Endothelial cell (in vitro differentiated cells): ENCODE data around the gene HTRA2. TPM values are rescaled to one million over a fixed set of nuclear protein-coding genes. Genes with fewer than 3 reads are reported as not detected.
A peak's percentile ranks its signal among the peaks of the same experiment; 100 is the strongest.

Source experiments
- DNase-seq: peaks from one replicate; pipeline ENCODE4 v3.0.0; 2021; ENCODE audit warnings: low spot score
- H3K27ac Mint-ChIP-seq: one replicate; pipeline ENCODE4 v1.8.0; 2021; ENCODE audit warnings: mixed read lengths, inconsistent platforms; ENCODE audit not compliant: unreplicated experiment
- H3K27me3 Mint-ChIP-seq: one replicate; pipeline ENCODE4 v1.8.0; 2021; ENCODE audit warnings: mild to moderate bottlenecking, moderate library complexity, mixed read lengths, inconsistent platforms; ENCODE audit not compliant: unreplicated experiment
- H3K36me3 Mint-ChIP-seq: one replicate; pipeline ENCODE4 v1.8.0; 2021; ENCODE audit warnings: mild to moderate bottlenecking, low read depth, mixed read lengths, inconsistent platforms; ENCODE audit not compliant: unreplicated experiment
- H3K4me1 Mint-ChIP-seq: one replicate; pipeline ENCODE4 v1.8.0; 2021; ENCODE audit warnings: mild to moderate bottlenecking, mixed read lengths, inconsistent platforms; ENCODE audit not compliant: unreplicated experiment
- H3K4me3 Mint-ChIP-seq: one replicate; pipeline ENCODE4 v1.8.0; 2021; ENCODE audit warnings: mild to moderate bottlenecking, mixed read lengths, inconsistent platforms; ENCODE audit not compliant: unreplicated experiment
- H3K9me3 Mint-ChIP-seq: one replicate; pipeline ENCODE4 v1.8.0; 2021; ENCODE audit warnings: mixed read lengths, inconsistent platforms; ENCODE audit not compliant: unreplicated experiment
- total RNA-seq: library from RNA; stranded (reverse); fragmentation: NEBNext Ultra II Directional; extraction: Animal tissue kit (Norgen Biotek cat#: 25700); gene quantifications from one replicate; pipeline ENCODE4 v1.2.1, GENCODE V29; 2021; ENCODE audit not compliant: unreplicated experiment
- TF ChIP-seq, protein P1 (sequence below): fragments of 200-600 bp; sonication (generic); IDR thresholded peaks from one replicate; pipeline ENCODE4 v1.5.0; 2021; ENCODE audit warnings: antibody characterized with exemption; ENCODE audit not compliant: unreplicated experiment

Gene HTRA2
- total RNA-seq, 1 donor from 2014 or later: 44.3 TPM

- TF ChIP-seq, protein P1, sequence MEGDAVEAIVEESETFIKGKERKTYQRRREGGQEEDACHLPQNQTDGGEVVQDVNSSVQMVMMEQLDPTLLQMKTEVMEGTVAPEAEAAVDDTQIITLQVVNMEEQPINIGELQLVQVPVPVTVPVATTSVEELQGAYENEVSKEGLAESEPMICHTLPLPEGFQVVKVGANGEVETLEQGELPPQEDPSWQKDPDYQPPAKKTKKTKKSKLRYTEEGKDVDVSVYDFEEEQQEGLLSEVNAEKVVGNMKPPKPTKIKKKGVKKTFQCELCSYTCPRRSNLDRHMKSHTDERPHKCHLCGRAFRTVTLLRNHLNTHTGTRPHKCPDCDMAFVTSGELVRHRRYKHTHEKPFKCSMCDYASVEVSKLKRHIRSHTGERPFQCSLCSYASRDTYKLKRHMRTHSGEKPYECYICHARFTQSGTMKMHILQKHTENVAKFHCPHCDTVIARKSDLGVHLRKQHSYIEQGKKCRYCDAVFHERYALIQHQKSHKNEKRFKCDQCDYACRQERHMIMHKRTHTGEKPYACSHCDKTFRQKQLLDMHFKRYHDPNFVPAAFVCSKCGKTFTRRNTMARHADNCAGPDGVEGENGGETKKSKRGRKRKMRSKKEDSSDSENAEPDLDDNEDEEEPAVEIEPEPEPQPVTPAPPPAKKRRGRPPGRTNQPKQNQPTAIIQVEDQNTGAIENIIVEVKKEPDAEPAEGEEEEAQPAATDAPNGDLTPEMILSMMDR: no peak
- H3K36me3 Mint-ChIP-seq: peaks cover 39% of the 10 kb centered on the region
- peaks cover 22% of the 10 kb centered on the region for H3K27me3 Mint-ChIP-seq
Measured at GRCh38 chr2:74493546-74493945, 36.2 kb upstream of the HTRA2 start.

GRCh38 chr2:74495440-74495839 lies 34.3 kb upstream of the HTRA2 start:
- peaks cover 26% of the 10 kb centered on the region for H3K36me3 Mint-ChIP-seq
- H3K4me1 Mint-ChIP-seq: peaks cover 13% of the 10 kb centered on the region
- H3K27me3 Mint-ChIP-seq: peaks cover 29% of the 10 kb centered on the region
- H3K9me3 Mint-ChIP-seq: no peaks in the 10 kb centered on the region
- TF ChIP-seq, protein P1: no peak
- H3K4me3 Mint-ChIP-seq: no peak overlapping the region
- no peak overlapping the region for H3K27ac Mint-ChIP-seq
- DNase-seq: no peak

More at GRCh38 chr2:74493546-74493945, 36.2 kb upstream of the HTRA2 start:
- Mint-ChIP-seq H3K9me3 (no peaks in the 10 kb centered on the region), H3K27ac (no peak overlapping the region), H3K4me3 (peak overlapping the region; percentile 39), H3K4me1 (peaks cover 7% of the 10 kb centered on the region)
- no peak for DNase-seq

DNA sequence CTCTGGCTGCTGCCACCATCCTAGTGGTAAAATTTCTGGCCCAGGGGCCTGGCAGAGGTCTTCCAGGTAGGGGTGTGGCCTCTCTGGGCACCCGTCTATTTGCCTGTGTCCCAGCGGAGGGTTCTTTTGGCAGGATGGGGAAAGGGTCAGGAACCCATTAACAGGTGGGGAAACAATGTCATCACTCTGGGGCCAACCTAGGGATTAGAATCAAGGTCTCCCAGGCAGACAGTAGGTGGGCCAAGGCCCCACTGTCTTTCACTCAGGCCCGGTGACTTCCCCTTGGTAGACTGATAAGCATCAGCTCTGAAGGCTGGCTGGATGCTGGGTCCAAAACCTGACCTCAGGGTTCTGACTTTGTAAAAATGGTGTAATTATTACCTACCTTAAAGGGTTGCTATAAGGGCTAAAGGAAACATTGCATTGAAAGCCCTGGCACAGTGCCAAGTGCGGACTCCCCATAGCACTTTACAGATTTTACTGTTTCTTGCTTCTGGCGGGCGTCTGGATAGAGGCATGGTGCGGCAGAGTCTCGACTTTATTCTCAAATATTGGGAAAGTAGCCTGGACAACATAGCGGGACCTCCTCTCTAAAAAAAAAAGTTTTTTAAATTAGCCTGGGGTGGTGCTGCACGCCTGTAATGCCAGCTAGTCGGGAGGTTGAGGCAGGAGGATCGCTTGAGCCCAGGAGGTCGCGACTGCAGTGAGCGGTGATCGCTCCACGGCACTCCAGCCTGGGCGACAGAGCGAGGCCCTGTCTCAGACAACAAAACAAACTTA lies 32.5 kb upstream of the HTRA2 start:
- peaks cover 37% of the 10 kb centered on the region for H3K27me3 Mint-ChIP-seq
- H3K27ac Mint-ChIP-seq: no peak overlapping the region
- no peaks in the 10 kb centered on the region for H3K9me3 Mint-ChIP-seq
- peaks cover 13% of the 10 kb centered on the region for H3K4me1 Mint-ChIP-seq
- peaks cover 13% of the 10 kb centered on the region for H3K36me3 Mint-ChIP-seq
- H3K4me3 Mint-ChIP-seq: peak overlapping the region; percentile 77
- TF ChIP-seq, protein P1: no peak
- no peak for DNase-seq

DNA sequence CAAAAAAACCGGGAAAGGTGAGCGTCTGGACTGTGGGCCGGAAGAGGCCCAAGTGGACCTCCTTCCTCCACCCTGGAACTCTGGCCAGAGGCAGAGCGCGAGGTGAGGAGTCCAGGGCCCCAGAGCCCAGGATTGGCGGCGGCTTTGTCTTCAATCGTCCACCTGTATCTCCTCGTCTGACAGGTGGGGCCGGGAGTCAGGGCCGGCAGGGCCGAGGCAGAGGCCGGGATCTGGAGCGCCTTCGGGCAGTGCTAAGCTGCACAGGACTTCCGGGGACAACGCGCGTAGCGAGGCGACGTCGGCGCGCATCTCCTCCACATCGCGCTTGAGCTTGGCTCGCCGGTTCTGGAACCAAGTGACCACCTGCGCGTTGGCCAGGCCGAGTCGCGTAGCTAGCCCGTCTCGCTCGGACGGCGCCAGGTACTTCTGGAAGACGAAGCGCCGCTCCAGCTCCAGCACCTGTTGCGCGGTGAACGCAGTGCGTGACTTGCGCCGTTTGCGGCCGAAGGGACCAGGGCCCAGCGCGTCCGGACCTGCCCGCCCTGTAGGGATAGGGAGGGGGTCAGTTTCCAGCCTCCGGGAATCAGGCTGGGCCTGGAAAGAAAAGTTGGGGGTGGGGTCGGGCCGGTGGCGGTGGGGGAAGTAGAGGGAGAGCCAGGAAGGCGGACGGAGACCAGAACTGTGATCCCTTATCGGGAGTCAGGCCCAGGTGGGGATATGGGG lies 31.8 kb upstream of the HTRA2 start:
- no peaks in the 10 kb centered on the region for H3K9me3 Mint-ChIP-seq
- no peak for DNase-seq
- peaks cover 13% of the 10 kb centered on the region for H3K4me1 Mint-ChIP-seq
- H3K4me3 Mint-ChIP-seq: peak overlapping the region; percentile 77
- H3K27me3 Mint-ChIP-seq: peaks cover 36% of the 10 kb centered on the region
- TF ChIP-seq, protein P1: no peak
- H3K36me3 Mint-ChIP-seq: peaks cover 11% of the 10 kb centered on the region
- no peak overlapping the region for H3K27ac Mint-ChIP-seq
